Measurements from ENCODE around the gene DCAF16.

- TF ChIP-seq, protein P1, sequence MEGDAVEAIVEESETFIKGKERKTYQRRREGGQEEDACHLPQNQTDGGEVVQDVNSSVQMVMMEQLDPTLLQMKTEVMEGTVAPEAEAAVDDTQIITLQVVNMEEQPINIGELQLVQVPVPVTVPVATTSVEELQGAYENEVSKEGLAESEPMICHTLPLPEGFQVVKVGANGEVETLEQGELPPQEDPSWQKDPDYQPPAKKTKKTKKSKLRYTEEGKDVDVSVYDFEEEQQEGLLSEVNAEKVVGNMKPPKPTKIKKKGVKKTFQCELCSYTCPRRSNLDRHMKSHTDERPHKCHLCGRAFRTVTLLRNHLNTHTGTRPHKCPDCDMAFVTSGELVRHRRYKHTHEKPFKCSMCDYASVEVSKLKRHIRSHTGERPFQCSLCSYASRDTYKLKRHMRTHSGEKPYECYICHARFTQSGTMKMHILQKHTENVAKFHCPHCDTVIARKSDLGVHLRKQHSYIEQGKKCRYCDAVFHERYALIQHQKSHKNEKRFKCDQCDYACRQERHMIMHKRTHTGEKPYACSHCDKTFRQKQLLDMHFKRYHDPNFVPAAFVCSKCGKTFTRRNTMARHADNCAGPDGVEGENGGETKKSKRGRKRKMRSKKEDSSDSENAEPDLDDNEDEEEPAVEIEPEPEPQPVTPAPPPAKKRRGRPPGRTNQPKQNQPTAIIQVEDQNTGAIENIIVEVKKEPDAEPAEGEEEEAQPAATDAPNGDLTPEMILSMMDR (IDR thresholded peaks at IDR 0.05) = no peak
- no peak for TF ChIP-seq POLR2A (IDR thresholded peaks at IDR 0.05)
Observed at GRCh38 chr4:17778431-17778830, 32.1 kb downstream of the DCAF16 start.
